ENCODE results near the gene CALML6. TPM values are rescaled to one million over a fixed set of nuclear protein-coding genes. Genes with fewer than 3 reads are reported as not detected.

CALML6 gene
- total RNA-seq, 1 donor from 2014 or later = 1.3 TPM

GRCh38 chr1:1954831-1955441 lies 39.9 kb downstream of the CALML6 start:
- ChIA-PET POLR2A (no interaction called here), CTCF (no interaction called here)
- no peak for ATAC-seq (ENCODE audit: low read depth)
- Mint-ChIP-seq H3K36me3 (ENCODE audit: low read depth) (no peaks in the 10 kb centered on the region), H3K4me3 (no peak overlapping the region), H3K27ac (no peak overlapping the region), H3K27me3 (peaks cover 17% of the 10 kb centered on the region), H3K4me1 (no peaks in the 10 kb centered on the region), H3K9me3 (peaks cover 11% of the 10 kb centered on the region)
- intact Hi-C loops (cut with micrococcal nuclease) = no loop called here
- TF ChIP-seq, protein P1, sequence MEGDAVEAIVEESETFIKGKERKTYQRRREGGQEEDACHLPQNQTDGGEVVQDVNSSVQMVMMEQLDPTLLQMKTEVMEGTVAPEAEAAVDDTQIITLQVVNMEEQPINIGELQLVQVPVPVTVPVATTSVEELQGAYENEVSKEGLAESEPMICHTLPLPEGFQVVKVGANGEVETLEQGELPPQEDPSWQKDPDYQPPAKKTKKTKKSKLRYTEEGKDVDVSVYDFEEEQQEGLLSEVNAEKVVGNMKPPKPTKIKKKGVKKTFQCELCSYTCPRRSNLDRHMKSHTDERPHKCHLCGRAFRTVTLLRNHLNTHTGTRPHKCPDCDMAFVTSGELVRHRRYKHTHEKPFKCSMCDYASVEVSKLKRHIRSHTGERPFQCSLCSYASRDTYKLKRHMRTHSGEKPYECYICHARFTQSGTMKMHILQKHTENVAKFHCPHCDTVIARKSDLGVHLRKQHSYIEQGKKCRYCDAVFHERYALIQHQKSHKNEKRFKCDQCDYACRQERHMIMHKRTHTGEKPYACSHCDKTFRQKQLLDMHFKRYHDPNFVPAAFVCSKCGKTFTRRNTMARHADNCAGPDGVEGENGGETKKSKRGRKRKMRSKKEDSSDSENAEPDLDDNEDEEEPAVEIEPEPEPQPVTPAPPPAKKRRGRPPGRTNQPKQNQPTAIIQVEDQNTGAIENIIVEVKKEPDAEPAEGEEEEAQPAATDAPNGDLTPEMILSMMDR (IDR thresholded peaks at IDR 0.05) = no peak
- no peak for DNase-seq

- H3K9me3 Mint-ChIP-seq = peaks cover 10% of the 10 kb centered on the region
- ChIA-PET POLR2A (no interaction called here), CTCF (no interaction called here)
These were observed 40.6 kb downstream of the CALML6 start for GRCh38 chr1:1955621-1956094.

GRCh38 chr1:1956101-1956500 lies 41.0 kb downstream of the CALML6 start:
- CTCF ChIA-PET = no interaction called here
- no peaks in the 10 kb centered on the region for H3K4me1 Mint-ChIP-seq

More at GRCh38 chr1:1955621-1956094, 40.6 kb downstream of the CALML6 start:
- Mint-ChIP-seq H3K36me3 (ENCODE audit: low read depth) (no peaks in the 10 kb centered on the region), H3K4me1 (no peaks in the 10 kb centered on the region), H3K4me3 (no peak overlapping the region), H3K27ac (no peak overlapping the region), H3K27me3 (peaks cover 20% of the 10 kb centered on the region)
- DNase-seq (no peak), ATAC-seq (ENCODE audit: low read depth) (no peak)
- TF ChIP-seq, protein P1 (IDR thresholded peaks at IDR 0.05) = no peak
- intact Hi-C loops (cut with micrococcal nuclease) = no loop called here

GRCh38 chr1:1956586-1957532 lies 41.8 kb downstream of the CALML6 start:
- no peaks in the 10 kb centered on the region for H3K9me3 Mint-ChIP-seq
- intact Hi-C loops (cut with micrococcal nuclease) = no loop called here
- ChIA-PET CTCF (no interaction called here), POLR2A (no interaction called here)
- no peak for ATAC-seq (ENCODE audit: low read depth)
- TF ChIP-seq, protein P1 (IDR thresholded peaks at IDR 0.05) = no peak
- H3K36me3 Mint-ChIP-seq (ENCODE audit: low read depth) = no peaks in the 10 kb centered on the region
- H3K27ac Mint-ChIP-seq = no peak overlapping the region
- no peak for DNase-seq
- no peak overlapping the region for H3K4me3 Mint-ChIP-seq
- peaks cover 32% of the 10 kb centered on the region for H3K27me3 Mint-ChIP-seq
- H3K4me1 Mint-ChIP-seq = no peaks in the 10 kb centered on the region

More at GRCh38 chr1:1956101-1956500, 41.0 kb downstream of the CALML6 start:
- no peak overlapping the region for H3K4me3 Mint-ChIP-seq
- intact Hi-C loops (cut with micrococcal nuclease) = no loop called here
- ATAC-seq (ENCODE audit: low read depth) (no peak), DNase-seq (no peak)
- H3K27ac Mint-ChIP-seq = no peak overlapping the region
- no peaks in the 10 kb centered on the region for H3K36me3 Mint-ChIP-seq (ENCODE audit: low read depth)
- peaks cover 25% of the 10 kb centered on the region for H3K27me3 Mint-ChIP-seq
- POLR2A ChIA-PET = no interaction called here
- peaks cover 5% of the 10 kb centered on the region for H3K9me3 Mint-ChIP-seq
- TF ChIP-seq, protein P1 (IDR thresholded peaks at IDR 0.05) = no peak

- ChIA-PET POLR2A (no interaction called here), CTCF (no interaction called here)
- DNase-seq = no peak
- TF ChIP-seq, protein P1 (IDR thresholded peaks at IDR 0.05) = no peak
- Mint-ChIP-seq H3K4me1 (no peaks in the 10 kb centered on the region), H3K9me3 (no peaks in the 10 kb centered on the region), H3K27me3 (peaks cover 33% of the 10 kb centered on the region), H3K36me3 (ENCODE audit: low read depth) (no peaks in the 10 kb centered on the region), H3K27ac (no peak overlapping the region), H3K4me3 (no peak overlapping the region)
- intact Hi-C loops (cut with micrococcal nuclease) = no loop called here
- ATAC-seq (ENCODE audit: low read depth) = no peak
These were observed 42.5 kb downstream of the CALML6 start for GRCh38 chr1:1957533-1957961.
